ENCODE measurements around the gene PCBP4.

DNA sequence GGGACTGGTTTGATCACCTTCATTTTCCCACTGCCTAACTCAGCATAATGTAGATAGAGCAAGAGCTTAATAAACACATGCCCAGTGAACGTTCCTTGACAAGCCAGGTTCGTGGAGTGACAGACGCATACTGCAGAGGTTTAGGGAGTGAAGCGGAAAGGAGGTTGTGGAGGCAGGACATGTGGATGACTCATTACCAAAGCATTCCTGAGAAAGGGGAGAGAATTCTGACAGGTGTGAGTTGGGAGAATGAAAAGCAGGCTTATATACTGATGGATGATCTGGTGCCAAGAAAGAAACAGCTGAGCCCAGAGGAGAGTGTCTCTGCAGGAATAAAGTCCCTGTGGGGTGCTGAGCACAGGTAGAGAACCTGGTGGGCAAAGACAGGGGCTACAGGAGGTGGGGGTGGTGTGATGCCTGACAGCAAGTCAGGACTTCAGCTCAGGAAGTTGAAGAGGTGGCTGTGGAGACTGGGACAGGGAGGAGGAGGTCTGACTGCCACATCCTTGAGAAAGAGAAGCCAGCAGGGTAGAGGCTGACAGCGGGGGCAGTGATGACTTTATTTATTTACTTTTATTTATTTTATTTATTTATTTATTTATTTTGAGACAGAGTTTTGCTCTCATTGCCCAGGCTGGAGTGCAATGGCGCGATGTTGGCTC lies 30.8 kb upstream of the PCBP4 start:
- no peak for TF ChIP-seq YY1 (IDR thresholded peaks at IDR 0.05; ENCODE audit: insufficient read depth, insufficient read length)
- no peak for TF ChIP-seq ZNF274 (IDR thresholded peaks at IDR 0.05; ENCODE audit: low read depth, low read length)
